CD4-positive, alpha-beta T cell (primary cell): Measurements from ENCODE around the gene GBX1. TPM values are rescaled to one million over a fixed set of nuclear protein-coding genes. Genes with fewer than 3 reads are reported as not detected.

Experiments used
- ATAC-seq: fragments of 200-7000 bp; cut with Tn5 transposase; one replicate; pipeline ENCODE4 v1.10.0; 2022; ENCODE audit warnings: mild to moderate bottlenecking; ENCODE audit not compliant: poor library complexity
- CTCF ChIA-PET: fragments of 350-600 bp; sonication (Branson Sonifier 250); formaldehyde crosslinking; loops from one replicate; lab custom pipeline; 2021; ENCODE audit warnings: antibody characterized with exemption, inconsistent platforms; lab: Charles Lee
- POLR2A ChIA-PET: fragments of 350-600 bp; sonication (Branson Sonifier 250); formaldehyde crosslinking; loops from one replicate; lab custom pipeline; 2021; ENCODE audit warnings: antibody characterized with exemption, inconsistent platforms; lab: Charles Lee
- DNase-seq, 14 experiments: peaks; one replicate each; pipeline ENCODE4 v3.0.0-alpha.2; 2013 to 2020; ENCODE audit warnings: mixed read lengths in 2 of 14
- H3K27ac ChIP-seq, 2 donors: one replicate each; pipeline versions ENCODE4 v1.5.1 to v1.7.0; 2013; ENCODE audit warnings: low read length in 2 of 2, low read depth in 1 of 2, mild to moderate bottlenecking in 1 of 2
- H3K27me3 ChIP-seq, 2 experiments: 1 replicate in 1 of 2; 2 replicates in 1 of 2; pipeline versions ENCODE4 v1.6.1 to v1.7.0; 2013; ENCODE audit warnings: low read length in 2 of 2, control low read depth in 1 of 2, mild to moderate bottlenecking in 1 of 2, moderate library complexity in 1 of 2; ENCODE audit not compliant: insufficient read depth in 2 of 2, control insufficient read depth in 1 of 2
- H3K36me3 ChIP-seq: one replicate; pipeline ENCODE4 v1.6.1; 2013; ENCODE audit warnings: low read length, control low read depth; ENCODE audit not compliant: insufficient read depth
- H3K4me1 ChIP-seq: one replicate; pipeline ENCODE4 v1.6.1; 2013; ENCODE audit warnings: low read length, control low read depth; ENCODE audit not compliant: insufficient read depth
- H3K4me3 ChIP-seq: one replicate; pipeline ENCODE4 v1.5.1; 2013; ENCODE audit warnings: mild to moderate bottlenecking, low read length, moderate library complexity
- H3K9me3 ChIP-seq, 2 experiments: 1 replicate in 1 of 2; 2 replicates in 1 of 2; pipeline versions ENCODE4 v1.6.1 to v1.7.0; 2013; ENCODE audit warnings: low read length in 2 of 2, mild to moderate bottlenecking in 2 of 2, control low read depth in 1 of 2, moderate library complexity in 1 of 2; ENCODE audit not compliant: control insufficient read depth in 1 of 2, insufficient read depth in 1 of 2
- H3K27ac Mint-ChIP-seq: one replicate; pipeline ENCODE4 v1.8.0; 2020; ENCODE audit warnings: mixed read lengths
- H3K27me3 Mint-ChIP-seq: one replicate; pipeline ENCODE4 v1.8.0; 2021; ENCODE audit warnings: mixed read lengths
- H3K36me3 Mint-ChIP-seq: one replicate; pipeline ENCODE4 v1.8.0; 2021; ENCODE audit warnings: low read depth, mixed read lengths
- H3K4me1 Mint-ChIP-seq: one replicate; pipeline ENCODE4 v1.8.0; 2021; ENCODE audit warnings: low read depth, mixed read lengths
- H3K4me3 Mint-ChIP-seq: one replicate; pipeline ENCODE4 v1.8.0; 2020; ENCODE audit warnings: mild to moderate bottlenecking, mixed read lengths
- H3K9me3 Mint-ChIP-seq: one replicate; pipeline ENCODE4 v1.8.0; 2020; ENCODE audit warnings: mixed read lengths
- intact Hi-C, 2 experiments: fragments of 100-400 bp; cut with DNase I in 1 of 2; cut with micrococcal nuclease in 1 of 2; formaldehyde crosslinking; loops; one replicate each; pipeline versions ENCODE4 v1.15.1 to v1.9.0; 2023 to 2025; cut with DNase I, micrococcal nuclease
- total RNA-seq, 174 experiments: library from RNA in 2 of 174; stranded (reverse) in 2 of 174; gene quantifications; one replicate each; pipeline ENCODE4 v1.2.3 and lab custom pipeline; 2021 to 2026
- TF ChIP-seq, protein P1 (sequence below): fragments of 200-600 bp; IDR thresholded peaks from one replicate; pipeline ENCODE4 v1.8.0; 2022; ENCODE audit warnings: antibody characterized with exemption, mild to moderate bottlenecking

Gene GBX1
- total RNA-seq, 2 experiments from 2014 or later, result not detected

DNA sequence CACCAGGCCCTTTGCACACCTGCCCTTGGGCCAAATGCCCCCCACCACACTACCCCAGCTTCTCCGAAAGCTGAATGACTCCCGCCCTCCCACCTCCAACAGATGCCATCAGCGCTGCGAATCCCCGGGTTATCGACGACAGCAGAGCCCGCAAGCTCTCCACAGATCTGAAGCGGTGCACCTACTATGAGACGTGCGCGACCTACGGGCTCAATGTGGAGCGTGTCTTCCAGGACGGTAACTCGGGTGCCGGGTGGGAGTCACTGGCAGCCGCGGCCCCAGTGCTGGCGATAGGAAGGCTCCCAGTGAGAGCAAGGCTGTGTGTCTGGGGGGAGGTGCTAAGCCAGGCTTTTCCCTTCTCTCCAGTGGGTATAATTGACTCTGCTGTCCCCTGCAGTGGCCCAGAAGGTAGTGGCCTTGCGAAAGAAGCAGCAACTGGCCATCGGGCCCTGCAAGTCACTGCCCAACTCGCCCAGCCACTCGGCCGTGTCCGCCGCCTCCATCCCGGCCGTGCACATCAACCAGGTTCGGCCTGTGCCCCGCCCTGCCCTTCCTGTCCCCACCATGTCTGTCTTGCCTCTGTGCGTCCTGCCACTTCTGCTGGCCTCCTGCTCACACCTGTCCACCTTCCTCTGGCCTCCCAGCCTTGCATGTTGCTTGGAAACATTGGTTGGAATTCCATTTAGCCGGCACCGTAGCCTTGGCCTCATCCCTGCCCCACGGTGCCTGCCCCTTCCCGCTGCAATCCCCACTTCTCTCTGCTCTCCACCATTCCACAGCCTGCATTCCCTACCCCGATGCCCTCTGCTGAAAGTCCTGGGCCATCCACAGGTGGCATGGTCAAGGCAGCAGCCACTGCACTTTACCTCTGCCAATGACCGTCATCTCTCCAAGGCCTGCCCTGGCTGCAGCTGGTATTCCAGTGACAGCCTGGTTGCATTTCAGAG, 49.1 kb downstream of the GBX1 start:
- no peak for DNase-seq
- H3K27ac Mint-ChIP-seq, result peak overlapping the region; percentile 94
- Histone ChIP-seq H3K27me3 (peaks cover 5 to 9% of the 10 kb centered on the region in 2 experiments), H3K4me3 (no peak overlapping the region), H3K27ac (no peak overlapping the region), H3K9me3 (no peaks in the 10 kb centered on the region), H3K36me3 (peaks cover 12% of the 10 kb centered on the region), H3K4me1 (peaks cover 38% of the 10 kb centered on the region)
- ATAC-seq, result no peak
- ChIA-PET POLR2A (no interaction called here), CTCF (interaction anchor here (1.4 kb wide), 1 partner anchor 90 kb away, joined by 4 read pairs; the partner anchor contains the start of gene ABCB8)
- intact Hi-C loops, result no loop called here
- H3K36me3 Mint-ChIP-seq, result peaks cover 44% of the 10 kb centered on the region
- peak overlapping the region; percentile 60 for H3K4me3 Mint-ChIP-seq
- peaks cover 13% of the 10 kb centered on the region for H3K4me1 Mint-ChIP-seq
- peaks cover 12% of the 10 kb centered on the region for H3K27me3 Mint-ChIP-seq
- H3K9me3 Mint-ChIP-seq, result no peaks in the 10 kb centered on the region
- TF ChIP-seq, protein P1, sequence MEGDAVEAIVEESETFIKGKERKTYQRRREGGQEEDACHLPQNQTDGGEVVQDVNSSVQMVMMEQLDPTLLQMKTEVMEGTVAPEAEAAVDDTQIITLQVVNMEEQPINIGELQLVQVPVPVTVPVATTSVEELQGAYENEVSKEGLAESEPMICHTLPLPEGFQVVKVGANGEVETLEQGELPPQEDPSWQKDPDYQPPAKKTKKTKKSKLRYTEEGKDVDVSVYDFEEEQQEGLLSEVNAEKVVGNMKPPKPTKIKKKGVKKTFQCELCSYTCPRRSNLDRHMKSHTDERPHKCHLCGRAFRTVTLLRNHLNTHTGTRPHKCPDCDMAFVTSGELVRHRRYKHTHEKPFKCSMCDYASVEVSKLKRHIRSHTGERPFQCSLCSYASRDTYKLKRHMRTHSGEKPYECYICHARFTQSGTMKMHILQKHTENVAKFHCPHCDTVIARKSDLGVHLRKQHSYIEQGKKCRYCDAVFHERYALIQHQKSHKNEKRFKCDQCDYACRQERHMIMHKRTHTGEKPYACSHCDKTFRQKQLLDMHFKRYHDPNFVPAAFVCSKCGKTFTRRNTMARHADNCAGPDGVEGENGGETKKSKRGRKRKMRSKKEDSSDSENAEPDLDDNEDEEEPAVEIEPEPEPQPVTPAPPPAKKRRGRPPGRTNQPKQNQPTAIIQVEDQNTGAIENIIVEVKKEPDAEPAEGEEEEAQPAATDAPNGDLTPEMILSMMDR, result no peak

DNA sequence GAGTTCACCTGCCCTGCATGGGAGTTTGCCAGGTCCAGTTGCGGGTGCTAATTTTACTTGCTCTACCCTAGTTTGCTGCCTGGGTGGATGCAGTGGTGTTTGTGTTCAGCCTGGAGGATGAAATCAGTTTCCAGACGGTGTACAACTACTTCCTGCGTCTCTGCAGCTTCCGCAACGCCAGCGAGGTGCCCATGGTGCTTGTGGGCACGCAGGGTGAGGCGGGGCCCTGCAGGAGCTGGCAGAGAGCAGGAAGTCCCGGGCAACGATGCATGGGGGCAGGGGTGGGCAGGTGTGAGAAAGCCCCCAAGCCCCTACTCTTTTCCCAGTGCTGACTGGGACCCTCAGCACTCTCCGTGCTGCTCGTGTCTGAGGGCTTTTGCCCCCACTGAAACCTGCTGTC, 49.9 kb downstream of the GBX1 start:
- H3K4me1 ChIP-seq, result peaks cover 38% of the 10 kb centered on the region
- ATAC-seq (peak; percentile 81), DNase-seq (peak; percentile 32 to 81 (median 54))
- peaks cover 5 to 10% of the 10 kb centered on the region in 2 experiments for H3K27me3 ChIP-seq
- ChIA-PET CTCF (interaction anchor here (1.4 kb wide), 1 partner anchor 89 kb away, joined by 4 read pairs; the partner anchor contains the start of gene ABCB8), POLR2A (interaction anchor here (1.0 kb wide), 1 partner anchor 37 kb away, joined by 3 read pairs; the partner anchor contains the start of gene FASTK)
- H3K36me3 ChIP-seq, result peaks cover 12% of the 10 kb centered on the region
- Mint-ChIP-seq H3K36me3 (peaks cover 42% of the 10 kb centered on the region), H3K4me1 (peaks cover 13% of the 10 kb centered on the region), H3K27ac (peak overlapping the region; percentile 94), H3K4me3 (peak overlapping the region; percentile 84), H3K9me3 (no peaks in the 10 kb centered on the region), H3K27me3 (peaks cover 20% of the 10 kb centered on the region)
- intact Hi-C loops, result no loop called here
- peak overlapping the region in 1 of 2 donors; percentile 66 for H3K27ac ChIP-seq
- H3K4me3 ChIP-seq, result peak overlapping the region; percentile 28
- TF ChIP-seq, protein P1, result no peak
- H3K9me3 ChIP-seq, result no peaks in the 10 kb centered on the region

DNA sequence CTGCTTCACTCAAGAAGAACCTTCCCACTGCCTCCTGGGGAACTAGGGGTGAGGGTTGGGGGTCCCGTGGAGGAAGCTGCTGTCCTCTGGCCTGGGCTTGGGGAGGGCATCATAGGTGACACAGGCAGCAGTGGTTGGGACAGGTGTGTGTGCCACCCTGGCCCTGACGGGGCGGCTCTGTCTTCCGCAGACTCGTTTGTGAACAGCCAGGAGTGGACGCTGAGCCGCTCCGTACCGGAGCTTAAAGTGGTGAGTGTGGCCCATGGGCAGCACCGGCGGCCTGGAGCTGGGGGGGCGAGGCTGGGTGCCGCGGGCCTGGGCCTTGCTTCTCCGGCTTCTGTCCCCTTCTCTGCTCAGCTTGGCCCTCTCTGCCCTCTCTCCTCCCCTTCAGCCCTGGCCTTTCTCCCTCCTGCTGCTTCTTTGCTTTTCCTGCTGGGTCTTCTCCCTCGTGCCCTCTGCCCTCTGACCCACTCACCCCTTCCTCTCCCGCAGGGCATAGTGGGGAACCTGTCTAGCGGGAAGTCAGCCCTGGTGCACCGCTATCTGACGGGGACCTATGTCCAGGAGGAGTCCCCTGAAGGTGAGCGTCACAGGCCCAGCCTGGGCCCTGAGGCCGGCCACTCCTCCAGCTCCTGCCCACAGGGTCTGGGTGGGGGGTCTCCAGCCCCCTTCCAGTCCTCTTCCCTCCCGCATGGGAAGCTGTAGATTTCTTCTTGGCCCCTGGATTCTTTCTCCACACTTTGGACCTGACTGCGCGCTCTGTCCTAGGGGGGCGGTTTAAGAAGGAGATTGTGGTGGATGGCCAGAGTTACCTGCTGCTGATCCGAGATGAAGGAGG, 50.7 kb downstream of the GBX1 start:
- ChIA-PET POLR2A (interaction anchor here (1.0 kb wide), 1 partner anchor 36 kb away, joined by 3 read pairs; the partner anchor contains the start of gene FASTK), CTCF (interaction anchor here (1.4 kb wide), 2 partner anchors 7 to 88 kb away, joined by 4 read pairs; partner anchors contain the start of gene ABCB8)
- intact Hi-C loops, result no loop called here
- H3K4me3 ChIP-seq, result peak overlapping the region; percentile 28
- H3K9me3 ChIP-seq, result no peaks in the 10 kb centered on the region
- DNase-seq (no peak), ATAC-seq (no peak)
- peaks cover 12% of the 10 kb centered on the region for H3K36me3 ChIP-seq
- H3K27me3 ChIP-seq, result peaks cover 5 to 10% of the 10 kb centered on the region in 2 experiments
- TF ChIP-seq, protein P1, result no peak
- H3K27ac Mint-ChIP-seq, result peak overlapping the region; percentile 94
- H3K4me3 Mint-ChIP-seq, result peak overlapping the region; percentile 84
- H3K4me1 ChIP-seq, result peaks cover 38% of the 10 kb centered on the region
- peaks cover 13% of the 10 kb centered on the region for H3K4me1 Mint-ChIP-seq
- no peaks in the 10 kb centered on the region for H3K9me3 Mint-ChIP-seq
- peak overlapping the region; percentile 44 to 66 for H3K27ac ChIP-seq
- H3K27me3 Mint-ChIP-seq, result peaks cover 22% of the 10 kb centered on the region
- H3K36me3 Mint-ChIP-seq, result peaks cover 41% of the 10 kb centered on the region
